Measurements from ENCODE around the gene GNL1.
A peak's percentile ranks its signal among the peaks of the same experiment; 100 is the strongest.

GNL1 gene, protein sequence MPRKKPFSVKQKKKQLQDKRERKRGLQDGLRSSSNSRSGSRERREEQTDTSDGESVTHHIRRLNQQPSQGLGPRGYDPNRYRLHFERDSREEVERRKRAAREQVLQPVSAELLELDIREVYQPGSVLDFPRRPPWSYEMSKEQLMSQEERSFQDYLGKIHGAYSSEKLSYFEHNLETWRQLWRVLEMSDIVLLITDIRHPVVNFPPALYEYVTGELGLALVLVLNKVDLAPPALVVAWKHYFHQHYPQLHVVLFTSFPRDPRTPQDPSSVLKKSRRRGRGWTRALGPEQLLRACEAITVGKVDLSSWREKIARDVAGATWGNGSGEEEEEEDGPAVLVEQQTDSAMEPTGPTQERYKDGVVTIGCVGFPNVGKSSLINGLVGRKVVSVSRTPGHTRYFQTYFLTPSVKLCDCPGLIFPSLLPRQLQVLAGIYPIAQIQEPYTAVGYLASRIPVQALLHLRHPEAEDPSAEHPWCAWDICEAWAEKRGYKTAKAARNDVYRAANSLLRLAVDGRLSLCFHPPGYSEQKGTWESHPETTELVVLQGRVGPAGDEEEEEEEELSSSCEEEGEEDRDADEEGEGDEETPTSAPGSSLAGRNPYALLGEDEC

DNA sequence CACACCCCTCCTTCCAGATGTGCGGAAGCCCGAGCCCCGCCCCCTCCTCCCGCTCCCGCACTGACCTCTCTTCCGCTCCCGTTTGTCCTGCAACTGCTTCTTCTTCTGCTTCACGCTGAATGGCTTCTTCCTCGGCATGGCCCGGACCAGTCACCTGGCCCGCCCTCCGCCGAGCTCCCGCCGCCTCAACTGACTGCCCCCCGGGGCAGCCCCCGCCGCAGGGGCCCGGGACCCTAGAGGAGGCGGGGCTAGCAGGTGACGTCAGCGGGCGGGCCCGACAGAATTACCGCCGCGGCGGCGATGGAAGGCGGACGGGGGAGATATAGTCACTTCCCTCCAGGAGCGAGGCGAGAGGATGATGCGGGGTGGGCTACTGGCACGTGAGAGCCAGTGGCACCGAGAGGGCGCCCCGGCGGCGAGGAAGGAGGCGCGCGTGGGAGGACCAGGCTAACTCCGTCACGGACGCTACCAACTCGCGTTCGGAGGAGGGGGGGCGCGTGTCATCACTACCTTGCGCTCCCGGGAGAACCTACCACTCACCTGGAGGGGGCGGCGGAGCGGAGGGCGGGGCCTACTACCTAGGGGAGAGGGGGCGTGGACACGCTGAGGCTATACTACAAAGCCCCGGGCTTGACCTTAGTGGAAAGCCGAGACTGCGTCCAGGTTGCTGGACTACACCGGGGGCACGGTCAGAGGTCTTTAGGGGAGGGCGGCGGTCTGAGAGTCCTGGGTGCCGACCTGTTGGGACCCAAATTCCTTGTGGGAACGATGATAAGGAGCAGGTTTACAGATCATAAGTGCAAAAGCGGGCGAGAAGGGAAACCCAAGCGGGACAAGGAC, at the start of gene GNL1:
Gene GNL1 (minus strand): TSS at position 424 of the 840 bp plus-strand sequence. CDS start 286 bp downstream, at position 138.
- peak; percentile 99 for DNase-seq (ENCODE audit: low read depth)

DNA sequence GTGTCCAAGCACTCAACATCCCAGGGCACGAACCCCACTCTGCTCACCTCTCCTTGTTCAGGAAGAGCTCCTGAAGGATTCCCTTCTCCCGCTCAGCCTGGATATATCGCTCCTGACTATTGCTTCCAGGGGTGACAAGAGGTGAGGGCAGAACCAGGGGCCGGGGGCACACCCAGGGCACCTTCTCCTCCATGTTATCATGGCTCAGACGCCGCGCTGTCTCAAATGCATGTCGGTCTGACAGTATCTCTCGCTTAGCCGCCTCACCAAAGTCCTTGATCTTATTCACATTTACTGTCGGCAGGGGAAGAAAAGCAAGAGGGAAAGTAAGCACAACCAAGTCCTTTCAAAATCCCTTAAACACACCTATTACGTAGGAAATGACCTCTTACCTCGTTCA, 47.7 kb upstream of the GNL1 start:
- DNase-seq (ENCODE audit: low read depth) = no peak

DNA sequence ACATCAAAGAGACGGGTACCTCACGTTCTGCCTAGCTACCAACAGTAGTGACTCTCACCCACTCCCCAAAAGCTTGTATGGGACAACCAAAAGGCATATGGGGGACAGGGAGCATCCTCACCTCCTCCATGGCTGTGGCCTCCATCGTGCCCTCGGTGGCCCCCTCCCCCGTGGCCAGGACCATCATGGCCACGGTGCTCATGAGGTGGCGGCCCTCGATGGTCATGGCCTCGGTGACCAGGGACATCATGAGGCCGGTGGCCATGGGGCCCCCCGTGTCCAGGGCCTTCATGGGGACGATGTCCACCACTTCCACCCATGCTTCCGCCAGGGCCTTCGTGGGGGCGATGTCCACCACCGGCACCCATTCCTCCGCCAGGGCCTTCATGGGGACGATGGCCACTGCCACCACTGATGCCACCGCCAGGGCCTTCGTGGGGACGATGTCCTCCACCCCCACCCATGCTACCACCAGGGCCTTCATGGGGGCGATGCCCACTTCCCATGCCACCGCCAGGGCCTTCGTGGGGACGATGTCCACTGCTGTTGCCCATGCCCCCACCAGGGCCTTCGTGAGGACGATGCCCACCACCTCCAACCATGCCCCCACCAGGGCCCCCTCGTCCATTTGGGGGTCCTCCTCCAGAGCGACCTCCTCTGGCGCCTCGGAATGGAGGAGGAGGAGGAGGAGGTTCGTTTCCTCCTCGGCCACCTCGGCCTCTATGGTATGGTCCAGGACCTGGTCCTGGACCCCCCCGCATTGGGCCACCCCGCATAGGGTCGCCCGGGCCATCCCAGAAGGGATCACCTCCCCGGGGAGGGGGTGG, 45.7 kb upstream of the GNL1 start:
- DNase-seq (ENCODE audit: low read depth) = no peak

DNA sequence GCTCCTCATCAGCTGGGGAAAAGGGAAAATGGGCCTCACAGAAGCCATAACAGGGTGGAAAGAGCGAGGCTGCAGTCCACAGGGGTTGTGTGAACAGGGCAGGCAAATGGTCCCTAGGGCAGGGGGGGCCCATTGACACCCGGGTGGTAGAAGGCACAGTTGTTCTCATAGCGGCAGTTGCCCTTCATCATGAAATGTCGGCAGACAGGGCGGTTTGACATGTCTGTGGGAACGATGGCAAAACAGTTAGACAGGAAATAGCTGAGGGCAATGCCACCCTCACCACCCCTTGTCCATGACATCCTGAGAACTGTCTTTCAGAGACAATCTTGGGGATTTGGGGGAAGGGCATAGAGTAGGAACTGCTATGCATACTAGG, 45.1 kb upstream of the GNL1 start:
- no peak for DNase-seq (ENCODE audit: low read depth)

DNA sequence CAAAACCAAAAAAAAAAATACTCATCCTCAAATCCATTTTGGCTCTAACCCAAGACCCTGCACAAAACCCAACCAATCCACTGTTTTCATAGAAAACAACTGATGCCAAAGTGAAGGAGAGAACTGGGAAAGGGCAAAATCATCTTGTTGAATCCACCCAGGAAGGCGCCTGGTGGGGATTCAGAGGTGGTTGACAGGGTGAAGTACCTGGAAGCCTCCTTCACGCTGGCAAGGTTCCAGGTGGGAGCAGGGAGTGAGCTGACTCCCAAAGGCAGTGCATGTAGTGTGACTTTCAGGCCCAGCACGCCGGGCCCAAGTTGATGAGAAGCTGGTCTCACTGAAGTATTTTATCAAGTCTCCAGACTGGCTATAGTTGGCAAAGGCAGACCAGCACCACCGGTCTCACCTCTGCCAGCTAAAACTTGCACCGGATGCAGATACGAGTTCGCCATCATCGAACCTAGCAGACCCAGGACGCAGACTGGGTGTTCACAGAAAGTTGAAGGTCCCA, 44.2 kb upstream of the GNL1 start:
- DNase-seq (ENCODE audit: low read depth) = no peak

DNA sequence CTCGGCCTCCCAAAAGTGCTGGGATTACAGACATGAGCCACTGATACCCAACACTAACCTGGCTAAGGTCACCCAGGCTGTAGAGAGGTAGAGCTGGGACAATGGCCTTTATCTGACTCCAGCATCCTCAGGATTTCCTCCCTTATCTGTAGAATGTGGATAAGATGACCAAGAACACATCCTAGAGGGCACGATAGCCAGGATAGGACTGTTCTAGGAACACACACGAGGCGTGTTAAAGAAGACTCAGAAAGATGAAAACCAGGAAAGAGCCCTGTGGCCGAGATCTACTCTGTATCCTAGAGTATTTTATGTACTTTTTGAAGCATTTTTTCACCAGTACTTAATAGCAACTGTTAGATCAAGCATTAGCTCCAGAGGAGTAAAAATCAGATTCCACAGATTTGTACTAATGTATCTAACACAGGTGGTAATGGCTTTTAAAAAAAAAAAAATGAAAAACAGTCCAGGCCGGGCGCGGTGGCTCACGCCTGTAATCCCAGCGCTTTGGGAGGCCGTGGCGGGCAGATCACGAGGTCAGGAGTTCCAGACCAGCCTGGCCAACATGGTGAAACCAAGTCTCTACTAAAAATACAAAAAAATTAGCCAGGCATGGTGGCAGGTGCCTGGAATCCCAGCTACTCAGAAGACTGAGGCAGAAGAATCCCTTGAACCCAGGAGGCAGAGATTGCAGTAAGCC, 43.5 kb upstream of the GNL1 start:
- no peak for DNase-seq (ENCODE audit: low read depth)

DNA sequence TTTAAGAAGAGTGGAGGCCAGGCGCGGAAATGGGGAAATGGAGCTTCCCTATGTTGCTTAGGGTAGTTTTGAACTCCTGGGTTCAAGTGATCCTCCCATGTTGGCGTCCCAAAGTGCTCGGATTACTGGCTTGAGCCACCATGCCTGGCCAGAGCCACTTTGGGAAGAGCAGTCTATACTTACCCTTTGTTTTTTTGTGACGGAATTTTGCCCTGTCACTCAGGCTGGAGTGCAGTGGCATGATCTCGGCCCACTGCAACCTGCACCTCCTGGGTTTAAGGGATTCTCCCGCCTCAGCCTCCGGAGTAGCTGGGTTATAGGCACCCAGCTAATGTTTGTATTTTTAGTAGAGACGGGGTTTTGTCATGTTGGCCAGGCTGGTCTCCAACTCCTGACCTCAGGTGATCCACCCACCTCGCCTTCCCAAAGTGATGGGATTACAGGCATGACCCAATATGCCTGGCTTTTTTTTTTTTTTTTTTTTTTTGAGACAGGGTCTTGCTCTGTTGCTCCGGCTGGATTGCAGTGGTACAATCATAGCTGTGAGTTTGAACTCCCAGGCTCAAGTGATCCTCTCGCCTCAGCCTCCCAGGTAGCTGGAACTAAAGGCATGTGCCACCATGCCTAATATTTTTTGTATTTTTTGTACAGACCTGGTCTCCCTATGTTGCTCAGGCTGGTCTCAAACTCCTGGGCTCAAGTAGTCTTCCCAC, 42.8 kb upstream of the GNL1 start:
- no peak for DNase-seq (ENCODE audit: low read depth)

DNA sequence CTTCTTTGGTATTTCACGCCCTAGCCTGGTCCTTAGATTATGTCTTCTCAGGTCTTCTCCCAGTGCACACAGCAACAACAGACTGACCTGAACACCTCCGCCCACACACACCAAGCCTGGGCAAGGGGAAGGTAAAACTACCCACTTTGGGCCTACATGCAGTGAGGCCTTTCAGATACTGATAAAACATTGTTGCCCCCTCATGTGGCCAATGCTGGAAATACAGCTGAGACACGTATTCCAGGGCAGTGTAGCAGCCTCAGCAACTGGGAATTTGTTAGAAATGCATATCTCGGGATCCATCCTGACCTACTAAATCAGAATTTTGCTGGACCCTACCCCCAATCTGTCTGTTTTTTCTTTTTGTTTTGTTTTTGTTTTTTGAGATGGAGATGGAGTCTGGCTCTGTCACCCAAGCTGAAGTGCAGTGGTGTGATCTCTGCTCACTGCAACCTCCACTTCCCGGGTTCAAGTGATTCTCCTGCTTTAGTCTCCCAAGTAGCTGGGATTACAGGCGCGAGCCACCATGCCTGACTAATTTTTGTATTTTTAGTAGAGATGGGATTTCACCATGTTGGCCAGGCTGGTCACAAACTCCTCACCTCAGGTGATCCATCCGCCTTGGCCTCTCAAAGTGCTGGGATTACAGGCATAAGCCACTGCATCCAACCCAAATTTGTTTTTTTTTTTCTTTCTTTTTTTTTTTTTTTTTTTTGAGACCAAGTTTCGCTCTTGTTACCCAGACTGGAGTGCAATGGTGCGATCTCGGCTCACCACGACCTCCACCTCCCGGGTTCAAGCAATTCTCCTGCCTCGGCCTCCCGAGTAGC, 41.2 kb upstream of the GNL1 start:
- peak; percentile 80 for DNase-seq (ENCODE audit: low read depth)

DNA sequence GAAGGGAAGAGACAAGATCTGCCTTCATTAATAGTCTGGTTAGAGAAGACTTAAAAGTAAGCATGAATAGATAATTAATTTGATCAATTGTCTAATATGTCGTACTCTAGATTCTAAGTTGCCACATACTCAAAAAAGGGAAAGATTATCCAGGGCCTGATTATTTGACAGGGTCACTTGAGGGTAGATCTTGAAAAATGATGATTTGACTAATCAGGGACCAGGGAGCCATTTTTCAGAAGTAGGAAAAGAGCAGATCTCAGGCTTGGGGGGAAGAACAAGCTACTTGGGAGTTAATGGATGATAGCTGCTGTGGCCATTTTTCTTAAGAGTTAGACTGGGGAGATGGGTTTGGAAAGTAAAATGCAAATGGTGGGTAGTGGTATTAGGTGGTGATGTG, 36.0 kb upstream of the GNL1 start:
- DNase-seq (ENCODE audit: low read depth) = no peak

DNA sequence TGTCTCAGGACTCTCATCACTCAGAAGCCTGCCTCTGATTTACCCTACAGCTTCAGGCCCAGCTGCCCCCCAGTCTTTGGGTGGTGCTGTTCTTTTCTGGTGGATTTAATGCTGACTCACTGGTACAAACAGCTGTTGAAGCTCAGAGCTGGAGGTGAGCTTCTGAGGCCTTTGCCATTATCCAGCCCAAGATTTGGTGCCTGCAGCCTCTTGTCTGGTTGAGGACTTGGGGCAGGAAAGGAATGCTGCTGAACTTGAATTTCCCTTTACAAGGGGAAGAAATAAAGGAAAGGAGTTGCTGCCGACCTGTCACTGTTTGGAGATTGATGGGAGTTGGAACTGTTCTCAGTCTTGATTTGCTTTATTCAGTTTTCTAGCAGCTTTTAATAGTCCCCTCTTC, 34.7 kb upstream of the GNL1 start:
- DNase-seq (ENCODE audit: low read depth) = no peak

DNA sequence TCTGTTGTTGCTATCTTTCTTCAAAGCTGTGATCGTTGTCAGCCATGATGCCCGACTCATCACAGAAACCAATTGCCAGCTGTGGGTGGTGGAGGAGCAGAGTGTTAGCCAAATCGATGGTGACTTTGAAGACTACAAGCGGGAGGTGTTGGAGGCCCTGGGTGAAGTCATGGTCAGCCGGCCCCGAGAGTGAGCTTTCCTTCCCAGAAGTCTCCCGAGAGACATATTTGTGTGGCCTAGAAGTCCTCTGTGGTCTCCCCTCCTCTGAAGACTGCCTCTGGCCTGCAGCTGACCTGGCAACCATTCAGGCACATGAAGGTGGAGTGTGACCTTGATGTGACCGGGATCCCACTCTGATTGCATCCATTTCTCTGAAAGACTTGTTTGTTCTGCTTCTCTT, 34.2 kb upstream of the GNL1 start:
- no peak for DNase-seq (ENCODE audit: low read depth)

DNA sequence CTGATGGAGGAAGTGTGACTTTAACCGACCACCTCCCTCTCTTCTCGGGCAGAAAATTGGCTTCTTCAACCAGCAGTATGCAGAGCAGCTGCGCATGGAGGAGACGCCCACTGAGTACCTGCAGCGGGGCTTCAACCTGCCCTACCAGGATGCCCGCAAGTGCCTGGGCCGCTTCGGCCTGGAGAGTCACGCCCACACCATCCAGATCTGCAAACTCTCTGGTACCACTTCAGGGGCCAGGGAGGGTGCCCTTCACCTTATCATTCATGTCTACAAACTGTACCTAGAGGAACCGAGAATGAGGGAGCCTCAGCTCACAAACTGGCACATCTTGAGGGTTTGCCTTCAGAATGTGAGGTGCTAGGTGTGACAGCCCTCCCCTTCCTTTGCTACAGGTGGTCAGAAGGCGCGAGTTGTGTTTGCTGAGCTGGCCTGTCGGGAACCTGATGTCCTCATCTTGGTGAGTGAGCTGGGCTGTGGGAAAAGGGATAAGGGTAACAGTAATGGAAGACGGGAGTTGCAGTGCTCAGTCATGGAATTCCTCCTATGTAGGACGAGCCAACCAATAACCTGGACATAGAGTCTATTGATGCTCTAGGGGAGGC, 33.6 kb upstream of the GNL1 start:
- DNase-seq (ENCODE audit: low read depth) = no peak

DNA sequence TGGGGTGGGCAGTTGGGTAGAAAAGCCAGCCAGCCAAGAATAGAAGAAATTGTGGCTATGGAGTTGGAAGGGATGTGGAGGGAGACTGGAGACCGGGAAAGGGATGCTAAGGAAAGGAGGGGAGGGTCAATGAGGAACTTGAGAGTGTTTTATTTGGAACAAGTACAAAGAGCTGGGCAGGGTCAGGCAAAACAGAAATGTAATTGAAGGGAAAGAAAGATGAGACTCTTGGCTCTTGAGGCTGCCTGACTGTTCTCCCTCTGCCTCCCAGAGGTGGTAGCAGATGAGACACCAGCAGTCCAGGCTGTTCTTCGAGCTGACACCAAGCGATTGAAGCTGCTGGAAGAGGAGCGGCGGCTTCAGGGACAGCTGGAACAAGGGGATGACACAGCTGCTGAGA, 27.6 kb upstream of the GNL1 start:
- DNase-seq (ENCODE audit: low read depth) = no peak

DNA sequence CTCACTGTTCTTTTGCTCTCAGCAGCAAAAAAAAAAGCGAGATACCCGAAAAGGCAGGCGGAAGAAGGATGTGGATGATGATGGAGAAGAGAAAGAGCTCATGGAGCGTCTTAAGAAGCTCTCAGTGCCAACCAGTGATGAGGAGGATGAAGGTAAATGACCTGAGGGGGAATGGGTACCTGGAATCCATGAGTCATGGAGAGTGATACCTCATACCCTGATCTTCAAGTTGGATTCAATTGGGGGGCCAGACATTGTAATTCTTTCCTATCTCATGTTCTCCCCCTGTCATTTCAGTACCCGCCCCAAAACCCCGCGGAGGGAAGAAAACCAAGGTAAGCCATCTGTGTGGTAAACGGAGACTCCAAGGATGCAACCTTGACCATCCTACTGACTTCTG, 21.8 kb upstream of the GNL1 start:
- DNase-seq (ENCODE audit: low read depth) = no peak

DNA sequence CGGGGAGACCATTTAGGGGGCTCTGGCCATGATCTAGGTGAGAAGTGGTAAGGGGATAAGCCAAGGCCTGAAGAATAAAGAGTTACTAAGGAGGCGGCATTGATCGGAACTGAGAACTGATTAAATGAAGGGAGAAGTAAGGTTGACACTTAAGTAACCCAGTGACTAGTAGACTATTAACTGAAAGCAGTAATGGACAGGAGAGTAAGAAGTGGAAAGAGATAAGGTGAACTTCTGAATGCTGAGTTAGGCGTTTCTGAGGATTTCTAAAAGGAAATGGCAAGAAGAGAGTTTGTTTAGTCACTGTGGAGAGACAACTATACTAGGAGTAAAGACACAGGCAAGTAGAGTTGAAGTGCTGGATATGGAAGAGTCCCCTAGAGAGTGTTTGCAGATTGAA, 16.8 kb upstream of the GNL1 start:
- no peak for DNase-seq (ENCODE audit: low read depth)

DNA sequence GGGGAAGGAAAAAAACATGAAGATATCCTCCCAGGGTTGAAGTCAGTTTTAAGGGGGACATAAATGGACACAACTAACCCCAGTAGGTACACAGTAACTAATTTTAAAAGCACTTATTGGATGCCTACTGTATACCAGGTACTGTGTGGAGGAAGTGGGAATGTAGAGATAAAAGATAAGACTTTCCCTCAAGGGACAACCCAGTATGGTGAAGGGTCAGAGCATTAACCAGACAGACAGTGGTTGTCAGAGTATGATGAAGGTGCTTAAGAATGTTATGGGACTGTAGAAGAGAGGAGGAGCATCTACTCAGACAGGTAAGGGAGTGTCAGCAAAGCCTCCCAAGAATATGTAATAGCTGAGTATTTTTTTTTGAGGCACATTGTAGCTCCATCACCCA, 15.9 kb upstream of the GNL1 start:
- no peak for DNase-seq (ENCODE audit: low read depth)

DNA sequence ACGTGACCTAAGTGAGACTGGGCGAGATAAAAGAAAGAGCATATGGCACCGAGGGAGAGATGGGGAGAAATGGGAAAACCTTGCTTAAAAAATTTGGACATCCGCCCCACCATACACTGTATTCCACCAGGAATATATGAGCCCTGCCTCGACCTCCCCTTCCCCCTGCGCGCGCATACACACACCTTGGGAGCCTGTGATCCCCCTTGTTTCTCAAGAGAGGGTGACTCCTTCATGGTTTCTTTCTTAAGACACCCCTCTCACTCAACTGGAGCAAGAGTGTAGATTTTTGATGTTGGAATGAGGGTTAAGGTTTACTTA, 15.4 kb upstream of the GNL1 start:
- no peak for DNase-seq (ENCODE audit: low read depth)

DNA sequence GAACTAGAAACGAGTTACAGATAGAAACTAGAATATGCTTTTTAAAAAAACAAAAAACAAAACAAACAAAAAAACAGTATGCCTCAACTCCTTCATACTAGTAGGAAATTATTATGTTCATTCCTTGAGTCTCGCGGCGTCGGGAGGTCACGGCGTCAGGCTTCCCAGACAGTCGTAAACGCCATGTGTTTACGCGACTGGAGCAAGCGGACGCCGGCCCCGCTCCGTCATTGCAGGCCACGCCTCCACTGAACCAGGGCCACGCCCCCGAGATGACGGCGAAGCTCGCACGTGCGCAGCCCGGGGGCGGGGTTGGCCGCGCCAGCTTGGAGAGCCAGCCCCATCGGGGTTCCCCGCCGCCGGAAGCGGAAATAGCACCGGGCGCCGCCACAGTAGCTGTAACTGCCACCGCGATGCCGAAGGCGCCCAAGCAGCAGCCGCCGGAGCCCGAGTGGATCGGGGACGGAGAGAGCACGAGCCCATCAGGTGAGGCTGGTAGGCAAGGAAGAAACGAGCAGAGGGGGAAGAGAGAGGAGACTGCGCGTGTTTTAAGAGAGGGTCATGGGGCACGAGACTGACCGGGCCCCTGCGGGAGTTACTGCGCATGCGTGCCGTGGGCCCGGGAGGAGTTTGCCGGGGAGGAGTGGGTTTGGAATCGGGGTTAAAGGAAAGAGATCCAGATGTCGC, 14.9 kb upstream of the GNL1 start, which contains the start of gene ABCF1:
Gene ABCF1 (plus strand): TSS at position 368 of the 687 bp plus-strand sequence. CDS start 46 bp downstream, at position 414.
- peak; percentile 99 for DNase-seq (ENCODE audit: low read depth)

DNA sequence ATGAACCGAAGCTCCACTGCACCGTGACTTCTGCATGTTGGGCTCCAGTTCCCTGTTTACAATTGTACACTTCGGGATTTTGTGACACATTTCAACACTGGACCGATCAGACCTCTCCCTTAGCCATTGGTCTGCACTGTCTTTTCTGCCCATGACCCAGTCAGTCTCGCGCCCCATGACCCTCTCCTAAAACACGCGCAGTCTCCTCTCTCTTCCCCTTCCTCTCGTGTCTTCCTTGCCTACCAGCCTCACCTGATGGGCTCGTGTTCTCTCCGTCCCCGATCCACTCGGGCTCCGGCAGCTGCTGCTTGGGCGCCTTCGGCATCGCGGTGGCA, 14.4 kb upstream of the GNL1 start:
- no peak for DNase-seq (ENCODE audit: low read depth)
